GM12878 (cell line): Measurements from ENCODE around the gene MAB21L4.

Experiments
- ETV6 ChIP-seq, 2 experiments: fragments of 450-650 bp in 1 of 2; IDR thresholded peaks in 1 of 2; conservative IDR thresholded peaks in 1 of 2; 2 replicates each; pipeline ENCODE4 v1.6.1; 2014; ENCODE audit warnings: antibody characterized with exemption in 1 of 2, borderline replicate concordance in 1 of 2, low read depth in 1 of 2, mild to moderate bottlenecking in 1 of 2, moderate library complexity in 1 of 2
- HCFC1 ChIP-seq: fragments of 150-350 bp; IDR thresholded peaks from 2 replicates; pipeline ENCODE4 v1.6.1; 2014; ENCODE audit warnings: low read length
- HDAC2 ChIP-seq: fragments of 200-600 bp; sonication (generic); IDR thresholded peaks from 2 replicates; pipeline ENCODE4 v1.6.1; 2017
- POLR2A ChIP-seq: IDR thresholded peaks from 2 replicates; pipeline ENCODE4 v1.6.1; 2011; ENCODE audit warnings: low read depth, mild to moderate bottlenecking, low read length
- POLR2AphosphoS5 ChIP-seq: IDR thresholded peaks from 2 replicates; pipeline ENCODE4 v1.6.1; 2011; ENCODE audit warnings: mild to moderate bottlenecking, low read length, inconsistent platforms
- ZNF274 ChIP-seq: IDR thresholded peaks from one replicate; pipeline ENCODE4 v1.8.0; 2011; ENCODE audit not compliant: insufficient read length, insufficient read depth
- TF ChIP-seq, protein P1 (sequence below), 3 experiments: IDR thresholded peaks in 2 of 3; conservative IDR thresholded peaks in 1 of 3; 2 replicates each; pipeline ENCODE4 v1.5.1; 2011; ENCODE audit warnings: low read depth in 3 of 3, low read length in 3 of 3, mild to moderate bottlenecking in 3 of 3, control low read depth in 2 of 3, moderate library complexity in 2 of 3, inconsistent platforms in 1 of 3, mixed read lengths in 1 of 3; ENCODE audit not compliant: control insufficient read depth in 2 of 3, insufficient read depth in 1 of 3; ENCODE audit errors: extremely low read depth in 1 of 3
- TF ChIP-seq, protein P2 (sequence below): IDR thresholded peaks from 2 replicates; pipeline ENCODE4 v1.6.1; 2012; ENCODE audit warnings: low read depth, low read length, improper control_type of control experiment

DNA sequence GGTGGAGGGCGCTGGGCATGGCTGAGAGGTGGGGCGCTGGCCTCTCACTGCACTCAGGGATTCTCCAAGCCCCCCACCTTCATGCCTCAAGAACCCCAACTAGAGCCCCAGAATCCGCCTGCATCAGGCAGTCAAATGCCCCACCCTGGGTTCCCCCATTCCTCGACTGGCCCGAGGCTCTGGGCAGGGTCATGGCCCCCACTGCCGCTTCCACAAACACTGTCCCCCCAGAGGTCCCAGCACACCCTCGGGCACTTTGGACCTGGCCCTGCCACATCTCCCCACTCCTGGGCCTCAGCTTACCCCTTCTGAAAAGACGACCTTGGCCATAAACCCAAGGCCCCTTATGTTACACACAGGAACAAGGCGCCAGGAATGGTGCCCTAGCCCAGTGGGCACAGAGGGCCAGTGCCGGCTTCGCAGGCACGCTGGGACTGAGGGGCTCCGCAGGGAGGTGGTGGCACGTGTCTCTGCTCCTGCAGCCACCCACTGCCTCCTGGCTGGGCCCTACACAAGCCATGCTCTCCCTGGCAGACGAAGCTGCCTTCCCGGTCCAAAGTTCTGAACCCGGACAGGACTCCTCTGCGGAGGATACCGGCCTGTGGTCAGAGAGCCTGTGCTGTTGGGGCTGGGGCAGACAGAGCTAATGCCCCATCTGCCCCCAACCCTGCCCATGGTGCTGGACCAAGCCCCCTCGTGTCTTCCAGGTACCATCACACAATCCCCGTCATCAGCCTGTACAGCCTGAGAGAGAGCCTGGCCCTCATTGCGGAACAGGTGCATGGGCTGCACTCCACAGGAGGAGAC lies 20.5 kb downstream of the MAB21L4 start:
- TF ChIP-seq ETV6 (conservative IDR thresholded peaks at IDR 0.05 in 1 of 2, IDR thresholded peaks at IDR 0.05 in 1 of 2; ENCODE audit: borderline replicate concordance in 1 of 2, low read depth in 1 of 2): no peak
- no peak for TF ChIP-seq POLR2AphosphoS5
- TF ChIP-seq POLR2A: no peak
- TF ChIP-seq, protein P1, sequence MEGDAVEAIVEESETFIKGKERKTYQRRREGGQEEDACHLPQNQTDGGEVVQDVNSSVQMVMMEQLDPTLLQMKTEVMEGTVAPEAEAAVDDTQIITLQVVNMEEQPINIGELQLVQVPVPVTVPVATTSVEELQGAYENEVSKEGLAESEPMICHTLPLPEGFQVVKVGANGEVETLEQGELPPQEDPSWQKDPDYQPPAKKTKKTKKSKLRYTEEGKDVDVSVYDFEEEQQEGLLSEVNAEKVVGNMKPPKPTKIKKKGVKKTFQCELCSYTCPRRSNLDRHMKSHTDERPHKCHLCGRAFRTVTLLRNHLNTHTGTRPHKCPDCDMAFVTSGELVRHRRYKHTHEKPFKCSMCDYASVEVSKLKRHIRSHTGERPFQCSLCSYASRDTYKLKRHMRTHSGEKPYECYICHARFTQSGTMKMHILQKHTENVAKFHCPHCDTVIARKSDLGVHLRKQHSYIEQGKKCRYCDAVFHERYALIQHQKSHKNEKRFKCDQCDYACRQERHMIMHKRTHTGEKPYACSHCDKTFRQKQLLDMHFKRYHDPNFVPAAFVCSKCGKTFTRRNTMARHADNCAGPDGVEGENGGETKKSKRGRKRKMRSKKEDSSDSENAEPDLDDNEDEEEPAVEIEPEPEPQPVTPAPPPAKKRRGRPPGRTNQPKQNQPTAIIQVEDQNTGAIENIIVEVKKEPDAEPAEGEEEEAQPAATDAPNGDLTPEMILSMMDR (IDR thresholded peaks at IDR 0.05 in 2 of 3, conservative IDR thresholded peaks at IDR 0.05 in 1 of 3; ENCODE audit: control insufficient read depth in 2 of 3, extremely low read depth in 1 of 3, insufficient read depth in 1 of 3, low read depth in 3 of 3, low read length in 3 of 3): no peak
- TF ChIP-seq, protein P2, sequence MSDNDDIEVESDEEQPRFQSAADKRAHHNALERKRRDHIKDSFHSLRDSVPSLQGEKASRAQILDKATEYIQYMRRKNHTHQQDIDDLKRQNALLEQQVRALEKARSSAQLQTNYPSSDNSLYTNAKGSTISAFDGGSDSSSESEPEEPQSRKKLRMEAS: no peak
- TF ChIP-seq ZNF274: no peak
- TF ChIP-seq HDAC2: no peak
- no peak for TF ChIP-seq HCFC1
